Activated T-cell treated with anti-CD3 and anti-CD28 coated beads for 48 hours (primary cell): ENCODE data around the gene ILF2.
"Not testable (repeated sequence)": the region's sequence is repeated elsewhere in the genome, so short reads cannot be mapped to it uniquely, and the experiment has no call there.

Source experiments
- DNase-seq: peaks from one replicate; pipeline ENCODE4 v3.0.0-alpha.2; 2020; ENCODE audit warnings: low read depth

ILF2 gene

GRCh38 chr1:153670859-153671627 lies at the start of gene ILF2:
TSS of gene ILF2 (minus strand) at chr1:153670993. CDS start at chr1:153670922, 71 bp downstream.
- DNase-seq: peak; percentile 91

DNA sequence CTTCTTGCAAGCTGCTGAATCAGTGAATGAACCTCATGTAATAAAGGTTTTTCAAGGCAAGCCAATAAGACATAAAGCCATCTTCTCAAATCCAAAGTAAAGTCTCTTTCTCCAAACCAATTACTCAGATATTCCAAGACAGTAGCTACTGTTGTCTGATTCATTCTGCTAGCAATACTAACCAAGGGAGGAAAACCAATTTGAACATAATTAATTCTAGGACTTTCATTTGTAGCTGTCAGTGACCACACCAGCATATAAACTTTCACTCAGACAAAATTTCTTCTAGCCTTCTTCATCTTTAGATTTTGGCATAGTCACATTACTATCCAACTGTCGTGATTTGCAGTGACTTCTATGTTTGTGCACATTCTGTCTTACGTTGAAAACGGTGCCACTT lies 46.5 kb upstream of the ILF2 start:
- no peak for DNase-seq

DNA sequence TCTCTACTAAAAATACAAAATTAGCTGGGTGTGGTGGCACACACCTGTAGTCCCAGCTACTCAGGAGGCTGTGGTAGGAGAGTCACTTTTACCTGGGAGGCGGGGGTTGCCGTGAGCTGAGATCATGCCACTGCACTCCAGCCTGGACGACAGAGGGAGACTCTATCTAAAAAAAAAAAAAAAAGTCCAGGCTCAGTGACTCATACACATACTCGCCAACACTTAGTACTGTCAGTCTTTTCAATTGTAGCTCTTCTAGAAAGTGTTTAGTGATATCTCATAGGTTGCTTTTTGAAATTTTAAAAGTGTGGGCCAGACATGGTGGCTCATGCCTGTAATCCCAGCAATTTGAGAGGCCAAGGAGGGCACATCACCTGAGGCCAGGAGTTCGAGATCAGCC lies 45.4 kb upstream of the ILF2 start:
- DNase-seq: not testable (repeated sequence)

- no peak for DNase-seq
Observed at GRCh38 chr1:153711026-153711425, 40.2 kb upstream of the ILF2 start.

- no peak for DNase-seq
Observed at GRCh38 chr1:153705484-153705883, 34.7 kb upstream of the ILF2 start.

DNA sequence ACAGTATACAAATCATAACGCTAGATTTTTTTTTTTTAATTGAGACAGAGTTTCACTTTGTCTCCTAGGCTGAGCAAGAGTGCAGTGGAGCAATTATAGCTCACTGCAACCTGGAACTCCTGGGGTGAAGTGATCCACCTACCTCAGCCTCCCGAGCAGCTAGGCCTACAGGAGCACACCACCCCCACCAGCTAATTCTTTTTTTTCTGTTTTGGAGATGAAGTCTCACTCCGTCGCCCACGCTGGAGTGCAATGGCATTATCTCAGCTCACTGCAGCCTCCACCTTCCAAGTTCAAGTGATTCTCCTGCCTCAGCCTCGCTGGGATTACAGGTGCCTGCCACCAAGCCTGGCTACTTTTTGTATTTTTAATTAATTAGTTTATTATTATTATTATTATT lies 29.0 kb upstream of the ILF2 start:
- no peak for DNase-seq

DNA sequence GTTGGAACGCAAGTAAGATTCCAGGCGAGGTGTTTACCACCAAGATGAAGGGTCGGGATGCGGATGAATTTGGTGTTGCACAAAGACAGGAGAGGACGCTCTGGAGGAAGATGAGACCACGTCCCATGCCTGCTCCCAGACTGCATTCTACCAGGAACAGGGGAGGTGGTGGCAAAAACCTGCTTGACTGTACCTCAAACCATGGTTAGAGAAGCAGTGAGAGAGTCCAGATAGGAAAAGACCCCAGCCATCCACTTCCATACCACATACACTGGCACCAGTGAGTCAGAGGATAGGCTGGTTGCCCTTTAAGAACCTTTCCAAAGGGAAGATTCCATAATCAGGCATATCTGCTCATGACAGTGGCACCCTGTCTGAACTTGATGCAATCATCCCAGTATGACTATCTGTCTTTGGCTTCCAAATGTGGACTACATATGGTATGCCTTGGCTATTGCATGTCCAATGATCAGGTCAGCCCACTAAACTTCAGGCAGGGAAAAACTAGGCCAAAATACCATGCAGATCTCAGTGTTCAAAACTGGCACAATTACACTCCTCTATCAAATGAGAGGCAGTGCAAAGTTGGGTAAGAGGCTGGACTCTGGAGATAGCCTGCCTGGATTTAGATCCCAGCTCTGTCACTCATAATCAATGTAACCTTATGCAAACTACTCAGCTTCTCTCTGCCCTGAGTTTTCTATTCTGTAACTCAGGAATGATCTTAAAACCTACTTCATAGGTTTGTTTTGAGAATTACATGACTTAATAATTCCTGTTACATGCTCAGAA lies 28.3 kb upstream of the ILF2 start:
- no peak for DNase-seq

DNA sequence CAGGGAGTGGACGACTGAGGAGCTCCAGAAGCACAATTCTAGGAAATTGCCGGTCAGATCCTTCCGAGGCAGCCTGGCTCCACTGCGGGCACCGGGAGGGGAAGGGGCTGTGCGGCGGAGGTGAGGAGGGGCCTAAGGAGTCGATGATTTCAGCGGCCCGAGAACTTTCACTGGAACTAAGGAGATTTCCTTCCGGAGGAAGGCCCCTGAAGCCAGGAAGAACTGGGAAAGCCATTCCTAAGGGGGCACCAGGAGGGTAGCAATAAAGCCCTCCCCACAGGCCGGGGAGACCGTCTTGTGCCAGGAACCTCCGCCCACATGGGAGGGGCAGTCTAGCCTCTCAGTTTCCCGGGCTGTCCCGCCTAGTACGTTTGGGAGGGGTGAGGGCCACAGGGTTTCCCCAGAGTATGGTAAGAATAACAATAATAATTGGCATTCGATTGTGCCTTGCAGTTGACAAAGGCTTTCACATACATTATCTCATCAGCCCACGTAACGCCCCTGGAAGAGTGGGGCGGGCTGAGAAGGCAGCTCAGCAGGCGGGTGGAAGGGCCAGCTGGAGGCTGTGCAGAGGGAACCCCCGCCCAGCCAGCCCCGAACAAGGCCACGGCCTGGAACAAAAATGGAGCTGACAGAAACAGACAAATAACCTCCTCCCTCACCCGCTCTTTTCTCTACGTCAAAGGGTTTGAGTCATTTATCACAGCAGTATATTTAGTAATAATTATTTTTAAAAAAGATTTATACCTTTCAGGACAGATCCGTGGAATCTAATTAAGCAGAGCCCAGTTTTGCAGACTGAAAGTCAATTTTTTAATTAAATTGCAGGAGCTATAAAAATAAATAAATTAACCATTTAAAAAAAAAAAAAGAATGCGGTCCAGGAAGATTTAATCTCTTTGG lies 27.5 kb upstream of the ILF2 start:
- DNase-seq: no peak

GRCh38 chr1:153697191-153698019 lies 26.6 kb upstream of the ILF2 start:
- no peak for DNase-seq

DNA sequence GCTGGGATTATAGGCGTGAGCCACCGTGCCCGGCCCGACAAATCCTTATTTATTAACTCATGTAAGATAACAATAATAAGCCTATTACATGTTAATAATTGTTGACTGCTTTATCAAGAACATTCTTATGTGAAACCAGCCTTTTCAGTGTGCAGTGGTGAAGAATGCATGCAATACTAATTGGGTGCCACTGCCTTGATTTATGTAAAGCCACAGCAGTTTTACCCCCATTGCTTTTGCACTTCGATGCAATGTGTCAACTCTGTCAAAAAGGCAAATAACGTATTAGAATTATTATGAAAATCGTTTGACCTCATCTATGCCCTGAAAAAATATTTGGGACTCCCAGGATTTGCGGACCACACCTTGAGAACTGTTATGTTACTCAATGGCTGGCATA lies 25.9 kb upstream of the ILF2 start:
- no peak for DNase-seq

GRCh38 chr1:153693466-153693865 lies 22.7 kb upstream of the ILF2 start:
- no peak for DNase-seq

DNA sequence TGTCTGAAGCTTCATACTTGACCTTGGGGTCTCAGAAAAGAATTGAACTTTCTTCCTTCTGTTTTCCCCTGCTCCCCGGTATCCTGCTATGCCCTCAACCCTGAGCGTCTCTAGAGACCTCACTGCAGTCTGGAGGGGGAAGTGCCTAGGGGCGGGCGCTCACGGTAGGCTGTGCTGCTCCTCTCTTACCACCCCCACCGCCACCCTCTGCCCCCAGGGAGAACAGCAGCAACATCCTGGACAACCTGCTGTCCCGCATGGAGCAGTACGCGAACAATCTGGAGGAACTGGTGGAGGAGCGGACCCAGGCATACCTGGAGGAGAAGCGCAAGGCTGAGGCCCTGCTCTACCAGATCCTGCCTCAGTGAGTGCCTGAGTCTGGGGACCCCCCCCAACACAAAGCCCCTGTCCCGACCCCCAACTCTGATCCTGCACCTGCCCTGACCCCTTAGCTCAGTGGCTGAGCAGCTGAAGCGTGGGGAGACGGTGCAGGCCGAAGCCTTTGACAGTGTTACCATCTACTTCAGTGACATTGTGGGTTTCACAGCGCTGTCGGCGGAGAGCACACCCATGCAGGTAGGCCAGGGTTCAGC lies 18.0 kb upstream of the ILF2 start:
- no peak for DNase-seq

DNA sequence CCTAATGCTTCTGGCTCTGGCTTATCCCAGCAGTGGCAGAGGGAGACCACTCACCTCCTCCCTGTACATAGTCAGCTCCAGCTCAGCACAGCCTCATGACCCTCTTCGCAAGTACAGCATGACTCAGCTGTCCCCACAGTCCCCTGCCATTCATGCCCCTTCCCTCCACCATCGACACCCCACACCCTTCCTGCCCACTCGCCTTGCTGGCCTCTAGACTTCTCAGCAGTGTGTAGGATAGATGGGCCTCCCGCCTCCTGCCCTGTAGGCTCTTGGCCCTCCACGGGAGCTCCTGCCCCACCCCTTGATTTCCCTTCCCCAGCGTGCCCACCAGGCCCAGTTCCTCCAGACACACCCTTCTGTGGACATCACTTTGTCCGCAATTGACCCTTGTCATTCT lies 17.5 kb upstream of the ILF2 start:
- DNase-seq: no peak

DNA sequence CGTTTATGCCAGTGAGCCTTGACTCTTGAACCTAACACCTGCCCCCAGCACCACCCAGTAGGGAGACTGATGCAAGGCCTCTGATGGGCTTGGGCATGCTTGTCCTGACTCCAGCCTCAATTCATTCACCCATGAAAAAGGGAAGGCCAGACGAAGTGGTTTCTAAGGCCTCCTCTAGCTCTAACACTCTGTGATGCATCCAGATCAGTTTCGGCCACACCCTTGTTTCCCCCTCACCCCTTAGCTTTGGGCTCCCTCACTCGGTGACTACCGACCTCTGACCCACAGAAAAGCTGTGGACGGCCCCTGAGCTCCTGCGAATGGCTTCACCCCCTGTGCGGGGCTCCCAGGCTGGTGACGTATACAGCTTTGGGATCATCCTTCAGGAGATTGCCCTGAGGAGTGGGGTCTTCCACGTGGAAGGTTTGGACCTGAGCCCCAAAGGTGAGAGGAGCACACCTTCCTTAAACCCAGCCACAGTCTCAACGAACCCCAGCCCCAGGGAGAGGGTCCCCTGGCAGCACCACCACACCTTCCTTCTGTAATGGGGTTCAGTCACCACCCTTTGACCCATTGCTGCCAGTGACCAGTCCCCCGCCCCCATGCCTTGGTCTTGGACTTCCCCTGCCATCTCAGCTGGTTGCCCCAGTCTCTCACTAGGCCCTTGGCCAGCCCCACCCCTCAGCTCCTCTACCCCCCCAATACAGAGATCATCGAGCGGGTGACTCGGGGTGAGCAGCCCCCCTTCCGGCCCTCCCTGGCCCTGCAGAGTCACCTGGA lies 16.7 kb upstream of the ILF2 start:
- no peak for DNase-seq

GRCh38 chr1:153685544-153686340 lies 14.9 kb upstream of the ILF2 start:
- no peak for DNase-seq

- DNase-seq: no peak
Observed at GRCh38 chr1:153684892-153685291, 14.1 kb upstream of the ILF2 start.

GRCh38 chr1:153683854-153684253 lies 13.1 kb upstream of the ILF2 start:
- no peak for DNase-seq

- no peak for DNase-seq
Observed at GRCh38 chr1:153682730-153683129, 11.9 kb upstream of the ILF2 start.

DNA sequence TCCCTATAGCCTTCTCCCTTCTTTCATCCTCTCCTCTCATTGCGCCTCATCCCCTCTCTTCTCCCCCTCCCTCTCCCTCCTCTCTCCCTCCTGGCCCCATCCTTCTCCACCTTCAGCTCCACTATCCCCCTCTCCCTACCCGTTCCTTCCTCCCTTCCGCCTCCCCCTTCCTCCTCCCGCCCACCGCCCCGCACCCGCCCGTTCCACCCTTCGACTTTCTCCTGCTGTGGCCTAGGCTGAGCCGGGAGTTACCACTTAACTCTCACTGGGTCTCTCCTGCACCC lies 9.3 kb upstream of the ILF2 start:
- DNase-seq: no peak
